Astrocyte (in vitro differentiated cells and primary cell): ENCODE data around the gene CTDSPL. TPM values are rescaled to one million over a fixed set of nuclear protein-coding genes. Genes with fewer than 3 reads are reported as not detected.

Source experiments
- DNase-seq: peaks from one replicate; pipeline ENCODE4 v3.0.0-alpha.2; 2010; ENCODE audit warnings: low read depth
- FAIRE-seq: peaks from 2 replicates; lab custom pipeline; 2011; peaks lifted over from hg19 to GRCh38; lab: Jason Lieb, UNC
- H2AFZ ChIP-seq: 2 replicates; pipeline ENCODE4 v1.6.0; 2012; ENCODE audit warnings: low read depth, low read length, inconsistent platforms
- H3K27ac ChIP-seq: 2 replicates; pipeline ENCODE4 v1.5.1; 2011; ENCODE audit warnings: low read depth, low read length, inconsistent platforms
- H3K27me3 ChIP-seq: 2 replicates; pipeline ENCODE4 v1.6.0; 2011; ENCODE audit warnings: low read length, inconsistent platforms; ENCODE audit not compliant: insufficient read depth
- H3K36me3 ChIP-seq: 2 replicates; pipeline ENCODE4 v1.5.1; 2011; ENCODE audit warnings: low read length, inconsistent platforms; ENCODE audit not compliant: insufficient read depth
- H3K4me1 ChIP-seq: 2 replicates; pipeline ENCODE4 v1.5.1; 2011; ENCODE audit warnings: low read length, inconsistent platforms; ENCODE audit not compliant: insufficient read depth
- H3K4me2 ChIP-seq: 2 replicates; pipeline ENCODE4 v1.6.0; 2012; ENCODE audit warnings: low read length, inconsistent platforms
- H3K4me3 ChIP-seq: 2 replicates; pipeline ENCODE4 v1.5.1; 2011; ENCODE audit warnings: low read depth, mild to moderate bottlenecking, low read length, inconsistent platforms; ENCODE audit not compliant: insufficient read depth
- H3K79me2 ChIP-seq: 2 replicates; pipeline ENCODE4 v1.6.0; 2012; ENCODE audit warnings: mild to moderate bottlenecking, low read length, inconsistent platforms; ENCODE audit not compliant: insufficient read depth
- H3K9ac ChIP-seq: 2 replicates; pipeline ENCODE4 v1.6.0; 2012; ENCODE audit warnings: mild to moderate bottlenecking, low read length, inconsistent platforms
- H3K9me3 ChIP-seq: 2 replicates; pipeline ENCODE4 v1.5.1; 2012; ENCODE audit warnings: low read depth, mild to moderate bottlenecking, low read length, inconsistent platforms; ENCODE audit not compliant: insufficient read depth
- H4K20me1 ChIP-seq: 2 replicates; pipeline ENCODE4 v1.6.0; 2012; ENCODE audit warnings: low read length, inconsistent platforms; ENCODE audit not compliant: insufficient read depth
- H3K27ac Mint-ChIP-seq: one replicate; pipeline ENCODE4 v1.8.0; 2021; ENCODE audit warnings: mild to moderate bottlenecking, mixed read lengths; ENCODE audit not compliant: unreplicated experiment
- H3K27me3 Mint-ChIP-seq: one replicate; pipeline ENCODE4 v1.8.0; 2021; ENCODE audit warnings: low read depth, mixed read lengths; ENCODE audit not compliant: unreplicated experiment
- H3K36me3 Mint-ChIP-seq: one replicate; pipeline ENCODE4 v1.8.0; 2021; ENCODE audit warnings: low read depth, mixed read lengths; ENCODE audit not compliant: unreplicated experiment
- H3K4me1 Mint-ChIP-seq: one replicate; pipeline ENCODE4 v1.8.0; 2021; ENCODE audit warnings: low read depth, mixed read lengths; ENCODE audit not compliant: unreplicated experiment
- H3K4me3 Mint-ChIP-seq: one replicate; pipeline ENCODE4 v1.8.0; 2021; ENCODE audit warnings: mild to moderate bottlenecking, moderate library complexity, mixed read lengths; ENCODE audit not compliant: unreplicated experiment
- H3K9me3 Mint-ChIP-seq: one replicate; pipeline ENCODE4 v1.8.0; 2021; ENCODE audit warnings: mild to moderate bottlenecking, mixed read lengths; ENCODE audit not compliant: unreplicated experiment
- CTCF ChIP-seq: IDR thresholded peaks from 2 replicates; pipeline ENCODE4 v1.5.1; 2011; ENCODE audit warnings: low read depth, mild to moderate bottlenecking, inconsistent platforms, low read length, moderate library complexity; ENCODE audit not compliant: insufficient read depth
- EZH2 ChIP-seq: IDR thresholded peaks from 2 replicates; pipeline ENCODE4 v1.6.1; 2012; ENCODE audit warnings: mild to moderate bottlenecking, low read length, inconsistent platforms; ENCODE audit not compliant: insufficient read depth
- total RNA-seq: library from RNA; stranded (reverse); gene quantifications from 2 replicates; pipeline ENCODE4 v1.2.1, GENCODE V29; 2021

The CTDSPL gene
- total RNA-seq, 1 donor from 2014 or later: 37.9 TPM

GRCh38 chr3:37993067-37993455 lies 131.4 kb downstream of the CTDSPL start:
- no peak overlapping the region for H3K9ac ChIP-seq
- no peak for DNase-seq
- peaks cover 2% of the 10 kb centered on the region for H3K9me3 Mint-ChIP-seq
- no peaks in the 10 kb centered on the region for H4K20me1 ChIP-seq
- H3K27me3 ChIP-seq: peaks cover 5% of the 10 kb centered on the region
- no peak overlapping the region for H3K4me2 ChIP-seq
- H3K27me3 Mint-ChIP-seq: peaks cover 44% of the 10 kb centered on the region
- H3K4me1 Mint-ChIP-seq: peaks cover 1% of the 10 kb centered on the region
- H3K9me3 ChIP-seq: no peaks in the 10 kb centered on the region
- no peak overlapping the region for H3K4me3 Mint-ChIP-seq
- H3K36me3 ChIP-seq: no peaks in the 10 kb centered on the region
- no peak for FAIRE-seq
- no peak overlapping the region for H3K4me3 ChIP-seq
- no peaks in the 10 kb centered on the region for H3K36me3 Mint-ChIP-seq
- H3K4me1 ChIP-seq: peaks cover 6% of the 10 kb centered on the region
- H3K79me2 ChIP-seq: no peaks in the 10 kb centered on the region
- no peak overlapping the region for H3K27ac Mint-ChIP-seq
- TF ChIP-seq CTCF (no peak), EZH2 (no peak)
- H2AFZ ChIP-seq: no peak overlapping the region
- H3K27ac ChIP-seq: no peak overlapping the region

DNA sequence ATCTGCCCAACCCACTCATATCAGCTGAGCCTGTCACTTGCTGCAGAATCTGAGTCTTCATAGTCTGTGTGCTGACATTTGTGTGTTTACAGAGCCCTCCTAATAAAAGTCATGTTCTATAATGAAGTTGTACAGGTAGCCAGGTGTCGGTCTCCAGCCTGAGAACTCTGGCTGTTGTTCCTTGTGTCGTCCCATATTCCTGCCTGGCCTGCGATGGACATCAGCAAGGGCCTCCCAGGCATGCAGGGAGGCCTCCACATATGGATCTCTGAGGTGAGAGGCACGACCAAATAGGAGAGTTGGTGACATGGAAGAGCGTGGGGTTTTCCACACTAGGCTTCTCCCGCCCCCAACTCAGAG lies 131.8 kb downstream of the CTDSPL start:
- Mint-ChIP-seq H3K4me3 (no peak overlapping the region), H3K36me3 (no peaks in the 10 kb centered on the region), H3K27ac (no peak overlapping the region), H3K27me3 (peaks cover 44% of the 10 kb centered on the region), H3K4me1 (peaks cover 1% of the 10 kb centered on the region), H3K9me3 (peaks cover 2% of the 10 kb centered on the region)
- DNase-seq (no peak), FAIRE-seq (no peak)
- Histone ChIP-seq H3K4me3 (peak overlapping the region; percentile 67), H3K9ac (peak overlapping the region; percentile 75), H3K79me2 (no peaks in the 10 kb centered on the region), H4K20me1 (no peaks in the 10 kb centered on the region), H3K9me3 (no peaks in the 10 kb centered on the region), H3K27ac (no peak overlapping the region), H3K36me3 (no peaks in the 10 kb centered on the region), H3K4me1 (peaks cover 9% of the 10 kb centered on the region), H2AFZ (peak overlapping the region; percentile 94), H3K27me3 (peaks cover 5% of the 10 kb centered on the region), H3K4me2 (peak overlapping the region; percentile 89)
- TF ChIP-seq CTCF (no peak), EZH2 (no peak)

DNA sequence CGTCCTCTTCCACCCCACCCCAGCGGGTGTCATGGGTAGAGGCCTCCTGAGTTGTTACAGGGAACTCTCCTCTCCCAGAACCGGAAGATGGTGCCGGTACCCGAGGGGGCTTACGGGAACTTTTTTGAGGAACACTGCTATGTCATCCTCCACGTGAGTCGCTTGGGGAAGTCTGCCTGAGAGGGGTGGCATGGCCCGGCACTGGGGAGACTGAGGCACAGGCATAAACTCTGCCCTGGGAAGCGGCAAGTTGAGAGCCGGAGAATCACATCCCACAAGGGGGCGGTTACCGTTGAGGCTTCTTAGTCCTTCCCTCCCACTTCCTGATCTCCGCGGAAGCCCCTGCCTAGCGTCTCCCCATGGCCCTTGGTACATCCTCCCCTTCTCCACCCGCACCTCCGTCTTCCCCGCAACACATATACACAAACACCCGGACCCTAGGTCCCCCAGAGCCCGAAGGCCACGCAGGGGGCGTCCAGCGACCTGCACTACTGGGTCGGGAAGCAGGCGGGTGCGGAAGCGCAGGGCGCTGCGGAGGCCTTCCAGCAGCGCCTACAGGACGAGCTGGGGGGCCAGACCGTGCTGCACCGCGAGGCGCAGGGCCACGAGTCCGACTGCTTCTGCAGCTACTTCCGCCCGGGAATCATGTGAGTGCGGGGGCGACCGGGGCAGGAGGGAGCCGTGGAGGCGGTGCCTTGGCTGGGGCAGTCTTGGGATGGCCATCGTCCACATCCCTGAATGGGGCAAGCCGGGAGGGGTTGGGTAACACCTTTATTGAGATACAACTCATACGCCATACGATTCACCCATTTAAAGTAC lies 132.3 kb downstream of the CTDSPL start:
- FAIRE-seq (peak; percentile 49), DNase-seq (peak; percentile 70)
- Histone ChIP-seq H3K27ac (peak overlapping the region; percentile 58), H4K20me1 (no peaks in the 10 kb centered on the region), H3K36me3 (no peaks in the 10 kb centered on the region), H3K9ac (peak overlapping the region; percentile 75), H3K4me2 (peak overlapping the region; percentile 89), H3K9me3 (no peaks in the 10 kb centered on the region), H3K79me2 (no peaks in the 10 kb centered on the region), H3K4me3 (peak overlapping the region; percentile 67), H2AFZ (peak overlapping the region; percentile 94), H3K27me3 (peaks cover 5% of the 10 kb centered on the region), H3K4me1 (peaks cover 12% of the 10 kb centered on the region)
- Mint-ChIP-seq H3K36me3 (no peaks in the 10 kb centered on the region), H3K9me3 (peaks cover 2% of the 10 kb centered on the region), H3K4me1 (peaks cover 1% of the 10 kb centered on the region), H3K27me3 (peaks cover 43% of the 10 kb centered on the region), H3K27ac (no peak overlapping the region), H3K4me3 (peak overlapping the region; percentile 80)
- TF ChIP-seq CTCF: no peak
- no peak for TF ChIP-seq EZH2
